HepG2 (cell line): Measurements from ENCODE around the gene HDHD3. TPM values are rescaled to one million over a fixed set of nuclear protein-coding genes. Genes with fewer than 3 reads are reported as not detected.

Experiments used
- ARNTL ChIP-seq: sonication (generic); formaldehyde crosslinking; IDR thresholded peaks from 2 replicates; pipeline ENCODE4 v1.4.0; 2020; ENCODE audit warnings: mild to moderate bottlenecking, missing genetic modification reagents
- E2F5 ChIP-seq: sonication (generic); formaldehyde crosslinking; conservative IDR thresholded peaks from 2 replicates; pipeline ENCODE4 v1.4.0; 2020; ENCODE audit warnings: missing genetic modification reagents
- FOSL1 ChIP-seq: sonication (generic); formaldehyde crosslinking; IDR thresholded peaks from 2 replicates; pipeline ENCODE4 v1.9.0; 2021; ENCODE audit warnings: missing genetic modification reagents, borderline replicate concordance
- GABPA ChIP-seq, 2 experiments: IDR thresholded peaks; 2 replicates each; pipeline ENCODE4 v1.6.1; 2011 to 2016; ENCODE audit warnings: low read depth in 2 of 2, low read length in 1 of 2, missing biosample characterization in 1 of 2, missing genetic modification characterization in 1 of 2
- HMGXB3 ChIP-seq: sonication (generic); formaldehyde crosslinking; IDR thresholded peaks from 2 replicates; pipeline ENCODE4 v1.4.0; 2020; ENCODE audit warnings: missing genetic modification reagents, borderline replicate concordance
- HNF4G ChIP-seq, 2 experiments: sonication (generic) in 1 of 2; formaldehyde crosslinking in 1 of 2; IDR thresholded peaks; 2 replicates each; pipeline versions ENCODE4 v1.4.0 to v1.6.1; 2011 to 2020; ENCODE audit warnings: borderline replicate concordance in 2 of 2, low read depth in 2 of 2, mild to moderate bottlenecking in 2 of 2, low read length in 1 of 2, missing genetic modification reagents in 1 of 2, moderate library complexity in 1 of 2
- SIN3A ChIP-seq: IDR thresholded peaks from 2 replicates; pipeline ENCODE4 v1.6.1; 2011; ENCODE audit warnings: low read depth, mild to moderate bottlenecking, control low read depth, low read length, borderline replicate concordance
- SP1 ChIP-seq, 2 experiments: fragments of 450-650 bp in 1 of 2; sonication (generic) in 1 of 2; formaldehyde crosslinking in 1 of 2; IDR thresholded peaks; 2 replicates each; pipeline versions ENCODE4 v1.4.0 to v1.6.1; 2016 to 2020; ENCODE audit warnings: missing genetic modification reagents in 1 of 2
- TBX3 ChIP-seq: fragments of 450-650 bp; IDR thresholded peaks from 2 replicates; pipeline ENCODE4 v1.6.1; 2017; ENCODE audit warnings: antibody characterized with exemption, mild to moderate bottlenecking, inconsistent platforms, borderline replicate concordance
- USF2 ChIP-seq, 2 experiments: sonication (generic) in 1 of 2; formaldehyde crosslinking in 1 of 2; IDR thresholded peaks; 2 replicates each; pipeline versions ENCODE4 v1.5.1 to v1.6.1; 2011 to 2020; ENCODE audit warnings: borderline replicate concordance in 1 of 2, low read depth in 1 of 2, low read length in 1 of 2, mild to moderate bottlenecking in 1 of 2, missing genetic modification reagents in 1 of 2, moderate library complexity in 1 of 2
- WIZ ChIP-seq: sonication (generic); formaldehyde crosslinking; IDR thresholded peaks from 2 replicates; pipeline ENCODE4 v1.5.1; 2020; ENCODE audit warnings: mild to moderate bottlenecking, missing genetic modification reagents
- ZFP36 ChIP-seq: fragments of 150-350 bp; IDR thresholded peaks from 2 replicates; pipeline ENCODE4 v1.6.1; 2018; ENCODE audit warnings: borderline replicate concordance, low read length, low read depth; ENCODE audit not compliant: partially characterized antibody
- ZFP91 ChIP-seq: sonication (generic); formaldehyde crosslinking; IDR thresholded peaks from 2 replicates; pipeline ENCODE4 v1.9.0; 2022; ENCODE audit warnings: missing genetic modification reagents, mild to moderate bottlenecking, borderline replicate concordance
- ZNF143 ChIP-seq: sonication (generic); formaldehyde crosslinking; IDR thresholded peaks from 2 replicates; pipeline ENCODE4 v1.4.0; 2020; ENCODE audit warnings: missing genetic modification reagents
- ZNF274 ChIP-seq: sonication (generic); formaldehyde crosslinking; IDR thresholded peaks from 2 replicates; pipeline ENCODE4 v1.5.1; 2020; ENCODE audit warnings: mild to moderate bottlenecking, missing genetic modification reagents
- ZNF337 ChIP-seq: sonication (generic); formaldehyde crosslinking; IDR thresholded peaks from 2 replicates; pipeline ENCODE4 v1.5.1; 2020; ENCODE audit warnings: missing genetic modification reagents, low read depth, mild to moderate bottlenecking, borderline replicate concordance
- ZNF383 ChIP-seq: sonication (generic); formaldehyde crosslinking; IDR thresholded peaks from 2 replicates; pipeline ENCODE4 v1.4.0; 2020; ENCODE audit warnings: missing genetic modification reagents, mild to moderate bottlenecking, borderline replicate concordance
- ZNF670 ChIP-seq: sonication (generic); formaldehyde crosslinking; IDR thresholded peaks from 2 replicates; pipeline ENCODE4 v1.8.0; 2022; ENCODE audit warnings: mild to moderate bottlenecking, missing genetic modification reagents, borderline replicate concordance
- polyA plus RNA-seq, 8 experiments: library from polyadenylated mRNA; depleted of rRNA in 3 of 8; stranded (reverse) in 7 of 8; unstranded in 1 of 8; fragments of >200 nt; fragmentation: Illumina TruSeq in 4 of 8; extraction: Trizol in 4 of 8; gene quantifications; 2 replicates each; pipeline versions ENCODE4 v1.2.1 to v1.2.3, GENCODE V29; 2011 to 2016; ENCODE audit warnings: low read depth in 4 of 8, missing spikeins in 1 of 8, mixed read lengths in 1 of 8; ENCODE audit not compliant: insufficient read depth in 1 of 8
- total RNA-seq, 5 experiments: library from RNA; depleted of rRNA; stranded (reverse); fragments of >200 nt; fragmentation: Illumina TruSeq; extraction: Trizol; gene quantifications; 2 replicates each; pipeline ENCODE4 v1.2.3, GENCODE V29; 2016; ENCODE audit warnings: low read depth in 1 of 5

HDHD3 gene
- total and polyA plus RNA-seq, 2 of the 13 experiments (the other 11 are each of a cell fraction or from before 2014, with no cell fraction given), result 23.1 to 38.5 TPM

- TF ChIP-seq GABPA (IDR thresholded peaks at IDR 0.05; ENCODE audit: low read depth, low read length) (no peak), GABPA (CRISPR knock-in tag; IDR thresholded peaks at IDR 0.05; ENCODE audit: low read depth) (no peak), HNF4G (IDR thresholded peaks at IDR 0.05; ENCODE audit: borderline replicate concordance, low read depth, low read length) (peak; percentile 83), HNF4G (CRISPR knock-in tag; IDR thresholded peaks at IDR 0.05; ENCODE audit: borderline replicate concordance, low read depth) (no peak; the same call in 1 of the 2 replicates), ZNF383 (CRISPR knock-in tag) (no peak), ZFP36 (no peak), ZNF274 (CRISPR knock-in tag) (peak; percentile 65), ARNTL (CRISPR knock-in tag) (0 out of 2 replicates have a peak, but pooled peaks have one; percentile 23), ZNF337 (no peak), HMGXB3 (CRISPR knock-in tag) (no peak), ZNF670 (CRISPR knock-in tag) (no peak), SIN3A (no peak), ZFP91 (no peak; the same call in 1 of the 2 replicates), TBX3 (no peak), ZNF143 (CRISPR knock-in tag) (peak; percentile 32; the same call in 1 of the 2 replicates), E2F5 (CRISPR knock-in tag) (no peak), SP1 (IDR thresholded peaks at IDR 0.05) (no peak), SP1 (CRISPR knock-in tag; IDR thresholded peaks at IDR 0.05) (no peak), WIZ (CRISPR knock-in tag) (no peak), FOSL1 (CRISPR knock-in tag) (no peak), USF2 (IDR thresholded peaks at IDR 0.05; ENCODE audit: low read depth, low read length) (peak; percentile 18; the same call in 1 of the 2 replicates), USF2 (CRISPR knock-in tag; IDR thresholded peaks at IDR 0.05; ENCODE audit: borderline replicate concordance) (no peak; the same call in 1 of the 2 replicates)
Measured at GRCh38 chr9:113387560-113388230, 10.9 kb upstream of the HDHD3 start (continued).
